ENCODE data around the gene COX6B2.

The COX6B2 gene

GRCh38 chr19:55368106-55368505 is 13.6 kb upstream of the COX6B2 start:
- no peak for TF ChIP-seq ZNF70 (CRISPR knock-in tag; IDR thresholded peaks at IDR 0.05)
- no peak for TF ChIP-seq CSDC2 (CRISPR knock-in tag; IDR thresholded peaks at IDR 0.05)
- no peak for ATAC-seq

- no peak for ATAC-seq
- TF ChIP-seq, protein P1, sequence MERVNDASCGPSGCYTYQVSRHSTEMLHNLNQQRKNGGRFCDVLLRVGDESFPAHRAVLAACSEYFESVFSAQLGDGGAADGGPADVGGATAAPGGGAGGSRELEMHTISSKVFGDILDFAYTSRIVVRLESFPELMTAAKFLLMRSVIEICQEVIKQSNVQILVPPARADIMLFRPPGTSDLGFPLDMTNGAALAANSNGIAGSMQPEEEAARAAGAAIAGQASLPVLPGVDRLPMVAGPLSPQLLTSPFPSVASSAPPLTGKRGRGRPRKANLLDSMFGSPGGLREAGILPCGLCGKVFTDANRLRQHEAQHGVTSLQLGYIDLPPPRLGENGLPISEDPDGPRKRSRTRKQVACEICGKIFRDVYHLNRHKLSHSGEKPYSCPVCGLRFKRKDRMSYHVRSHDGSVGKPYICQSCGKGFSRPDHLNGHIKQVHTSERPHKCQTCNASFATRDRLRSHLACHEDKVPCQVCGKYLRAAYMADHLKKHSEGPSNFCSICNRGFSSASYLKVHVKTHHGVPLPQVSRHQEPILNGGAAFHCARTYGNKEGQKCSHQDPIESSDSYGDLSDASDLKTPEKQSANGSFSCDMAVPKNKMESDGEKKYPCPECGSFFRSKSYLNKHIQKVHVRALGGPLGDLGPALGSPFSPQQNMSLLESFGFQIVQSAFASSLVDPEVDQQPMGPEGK (CRISPR knock-in tag; IDR thresholded peaks at IDR 0.05; ENCODE audit: borderline replicate concordance) = no peak
- no peak for TF ChIP-seq ESRRG (CRISPR knock-in tag; IDR thresholded peaks at IDR 0.05)
- no peak for TF ChIP-seq SNAI2 (CRISPR knock-in tag; IDR thresholded peaks at IDR 0.05)
- TF ChIP-seq ZNF565 (CRISPR knock-in tag; conservative IDR thresholded peaks at IDR 0.05; ENCODE audit: low read depth) = no peak
- no peak for TF ChIP-seq OSR1 (CRISPR knock-in tag; IDR thresholded peaks at IDR 0.05)
- TF ChIP-seq ZNF70 (CRISPR knock-in tag; IDR thresholded peaks at IDR 0.05) = no peak
- no peak for TF ChIP-seq CSDC2 (CRISPR knock-in tag; IDR thresholded peaks at IDR 0.05)
- no peak for TF ChIP-seq TSHZ2 (CRISPR knock-in tag; IDR thresholded peaks at IDR 0.05)
- TF ChIP-seq RARB (CRISPR knock-in tag; IDR thresholded peaks at IDR 0.05) = no peak
- TF ChIP-seq ISL1 (CRISPR knock-in tag; IDR thresholded peaks at IDR 0.05) = no peak
- TF ChIP-seq ZFP3 (CRISPR knock-in tag; IDR thresholded peaks at IDR 0.05) = no peak
- TF ChIP-seq CSRNP3 (CRISPR knock-in tag; IDR thresholded peaks at IDR 0.05) = no peak
- TF ChIP-seq, protein P2, sequence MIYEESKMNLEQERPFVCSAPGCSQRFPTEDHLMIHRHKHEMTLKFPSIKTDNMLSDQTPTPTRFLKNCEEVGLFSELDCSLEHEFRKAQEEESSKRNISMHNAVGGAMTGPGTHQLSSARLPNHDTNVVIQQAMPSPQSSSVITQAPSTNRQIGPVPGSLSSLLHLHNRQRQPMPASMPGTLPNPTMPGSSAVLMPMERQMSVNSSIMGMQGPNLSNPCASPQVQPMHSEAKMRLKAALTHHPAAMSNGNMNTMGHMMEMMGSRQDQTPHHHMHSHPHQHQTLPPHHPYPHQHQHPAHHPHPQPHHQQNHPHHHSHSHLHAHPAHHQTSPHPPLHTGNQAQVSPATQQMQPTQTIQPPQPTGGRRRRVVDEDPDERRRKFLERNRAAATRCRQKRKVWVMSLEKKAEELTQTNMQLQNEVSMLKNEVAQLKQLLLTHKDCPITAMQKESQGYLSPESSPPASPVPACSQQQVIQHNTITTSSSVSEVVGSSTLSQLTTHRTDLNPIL (CRISPR knock-in tag; IDR thresholded peaks at IDR 0.05; ENCODE audit: low read depth) = no peak
- no peak for TF ChIP-seq TCF4 (CRISPR knock-in tag; IDR thresholded peaks at IDR 0.05; ENCODE audit: borderline replicate concordance)
These were observed 12.3 kb upstream of the COX6B2 start for GRCh38 chr19:55366790-55367189.

- TF ChIP-seq POU6F1 (CRISPR knock-in tag; IDR thresholded peaks at IDR 0.05; ENCODE audit: borderline replicate concordance, low read depth) (no peak), PPARA (CRISPR knock-in tag; IDR thresholded peaks at IDR 0.05; ENCODE audit: borderline replicate concordance) (no peak), ZNF565 (CRISPR knock-in tag; conservative IDR thresholded peaks at IDR 0.05; ENCODE audit: low read depth) (no peak), TCF4 (CRISPR knock-in tag; IDR thresholded peaks at IDR 0.05; ENCODE audit: borderline replicate concordance) (no peak), CSRNP3 (CRISPR knock-in tag; IDR thresholded peaks at IDR 0.05) (no peak)
- TF ChIP-seq, protein P2 (CRISPR knock-in tag; IDR thresholded peaks at IDR 0.05; ENCODE audit: low read depth) = no peak
- ATAC-seq = no peak
These were observed 11.4 kb upstream of the COX6B2 start for GRCh38 chr19:55365964-55366363.

Measured in SK-N-SH treated with all-trans-retinoic acid at 6 μM for 48 hours (cell line).